ENCODE measurements around the gene HLA-DRA. TPM values are rescaled to one million over a fixed set of nuclear protein-coding genes. Genes with fewer than 3 reads are reported as not detected.

HLA-DRA gene
- total and polyA plus RNA-seq, 9 of the 15 experiments (the other 6 are each of a cell fraction or from before 2014, with no cell fraction given): 0.18 to 1.8 (median 0.41) TPM; not detected in 4

DNA sequence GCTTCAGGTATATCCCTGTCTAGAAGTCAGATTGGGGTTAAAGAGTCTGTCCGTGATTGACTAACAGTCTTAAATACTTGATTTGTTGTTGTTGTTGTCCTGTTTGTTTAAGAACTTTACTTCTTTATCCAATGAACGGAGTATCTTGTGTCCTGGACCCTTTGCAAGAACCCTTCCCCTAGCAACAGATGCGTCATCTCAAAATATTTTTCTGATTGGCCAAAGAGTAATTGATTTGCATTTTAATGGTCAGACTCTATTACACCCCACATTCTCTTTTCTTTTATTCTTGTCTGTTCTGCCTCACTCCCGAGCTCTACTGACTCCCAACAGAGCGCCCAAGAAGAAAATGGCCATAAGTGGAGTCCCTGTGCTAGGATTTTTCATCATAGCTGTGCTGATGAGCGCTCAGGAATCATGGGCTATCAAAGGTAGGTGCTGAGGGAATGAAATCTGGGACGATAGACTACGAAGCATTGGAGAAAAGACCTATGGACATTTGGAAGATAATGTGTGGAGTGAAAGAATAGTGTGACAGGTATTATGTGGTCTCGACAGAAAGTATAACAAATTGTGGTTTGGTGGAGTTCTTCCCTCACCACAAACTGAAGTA lies at the start of gene HLA-DRA (continued):
- TF ChIP-seq MCM2 (IDR thresholded peaks at IDR 0.05; ENCODE audit: low read depth): no peak
- TF ChIP-seq, protein P1, sequence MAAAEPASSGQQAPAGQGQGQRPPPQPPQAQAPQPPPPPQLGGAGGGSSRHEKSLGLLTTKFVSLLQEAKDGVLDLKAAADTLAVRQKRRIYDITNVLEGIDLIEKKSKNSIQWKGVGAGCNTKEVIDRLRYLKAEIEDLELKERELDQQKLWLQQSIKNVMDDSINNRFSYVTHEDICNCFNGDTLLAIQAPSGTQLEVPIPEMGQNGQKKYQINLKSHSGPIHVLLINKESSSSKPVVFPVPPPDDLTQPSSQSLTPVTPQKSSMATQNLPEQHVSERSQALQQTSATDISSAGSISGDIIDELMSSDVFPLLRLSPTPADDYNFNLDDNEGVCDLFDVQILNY (CRISPR knock-in tag; IDR thresholded peaks at IDR 0.05): no peak
- TF ChIP-seq ELF4 (CRISPR knock-in tag; IDR thresholded peaks at IDR 0.05): no peak
- no peak for TF ChIP-seq KLF10 (CRISPR knock-in tag; IDR thresholded peaks at IDR 0.05)
- no peak for TF ChIP-seq E2F3 (CRISPR knock-in tag; IDR thresholded peaks at IDR 0.05)
- peak; percentile 81; the same call in 1 of the 2 replicates for TF ChIP-seq GTF2F1 (IDR thresholded peaks at IDR 0.05; ENCODE audit: low read depth, low read length)
- no peak for TF ChIP-seq ZNF41 (CRISPR knock-in tag; conservative IDR thresholded peaks at IDR 0.05)
- TF ChIP-seq, protein P2, sequence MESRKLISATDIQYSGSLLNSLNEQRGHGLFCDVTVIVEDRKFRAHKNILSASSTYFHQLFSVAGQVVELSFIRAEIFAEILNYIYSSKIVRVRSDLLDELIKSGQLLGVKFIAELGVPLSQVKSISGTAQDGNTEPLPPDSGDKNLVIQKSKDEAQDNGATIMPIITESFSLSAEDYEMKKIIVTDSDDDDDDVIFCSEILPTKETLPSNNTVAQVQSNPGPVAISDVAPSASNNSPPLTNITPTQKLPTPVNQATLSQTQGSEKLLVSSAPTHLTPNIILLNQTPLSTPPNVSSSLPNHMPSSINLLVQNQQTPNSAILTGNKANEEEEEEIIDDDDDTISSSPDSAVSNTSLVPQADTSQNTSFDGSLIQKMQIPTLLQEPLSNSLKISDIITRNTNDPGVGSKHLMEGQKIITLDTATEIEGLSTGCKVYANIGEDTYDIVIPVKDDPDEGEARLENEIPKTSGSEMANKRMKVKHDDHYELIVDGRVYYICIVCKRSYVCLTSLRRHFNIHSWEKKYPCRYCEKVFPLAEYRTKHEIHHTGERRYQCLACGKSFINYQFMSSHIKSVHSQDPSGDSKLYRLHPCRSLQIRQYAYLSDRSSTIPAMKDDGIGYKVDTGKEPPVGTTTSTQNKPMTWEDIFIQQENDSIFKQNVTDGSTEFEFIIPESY (CRISPR knock-in tag; IDR thresholded peaks at IDR 0.05): no peak
- no peak for TF ChIP-seq HDAC2 (IDR thresholded peaks at IDR 0.05)
- no peak for TF ChIP-seq SMARCB1 (IDR thresholded peaks at IDR 0.05; ENCODE audit: insufficient read length, low read depth)
- no peak for TF ChIP-seq ZNF217 (CRISPR knock-in tag; IDR thresholded peaks at IDR 0.05)
- TF ChIP-seq, protein P3, sequence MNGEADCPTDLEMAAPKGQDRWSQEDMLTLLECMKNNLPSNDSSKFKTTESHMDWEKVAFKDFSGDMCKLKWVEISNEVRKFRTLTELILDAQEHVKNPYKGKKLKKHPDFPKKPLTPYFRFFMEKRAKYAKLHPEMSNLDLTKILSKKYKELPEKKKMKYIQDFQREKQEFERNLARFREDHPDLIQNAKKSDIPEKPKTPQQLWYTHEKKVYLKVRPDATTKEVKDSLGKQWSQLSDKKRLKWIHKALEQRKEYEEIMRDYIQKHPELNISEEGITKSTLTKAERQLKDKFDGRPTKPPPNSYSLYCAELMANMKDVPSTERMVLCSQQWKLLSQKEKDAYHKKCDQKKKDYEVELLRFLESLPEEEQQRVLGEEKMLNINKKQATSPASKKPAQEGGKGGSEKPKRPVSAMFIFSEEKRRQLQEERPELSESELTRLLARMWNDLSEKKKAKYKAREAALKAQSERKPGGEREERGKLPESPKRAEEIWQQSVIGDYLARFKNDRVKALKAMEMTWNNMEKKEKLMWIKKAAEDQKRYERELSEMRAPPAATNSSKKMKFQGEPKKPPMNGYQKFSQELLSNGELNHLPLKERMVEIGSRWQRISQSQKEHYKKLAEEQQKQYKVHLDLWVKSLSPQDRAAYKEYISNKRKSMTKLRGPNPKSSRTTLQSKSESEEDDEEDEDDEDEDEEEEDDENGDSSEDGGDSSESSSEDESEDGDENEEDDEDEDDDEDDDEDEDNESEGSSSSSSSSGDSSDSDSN (IDR thresholded peaks at IDR 0.05; ENCODE audit: borderline replicate concordance in 1 of 2, low read depth in 2 of 2, low read length in 2 of 2): no peak
- TF ChIP-seq ZC3H11A (IDR thresholded peaks at IDR 0.05; ENCODE audit: low read depth, low read length): no peak
- TF ChIP-seq NR2C2 (CRISPR knock-in tag; IDR thresholded peaks at IDR 0.05): no peak
- no peak for TF ChIP-seq NR2C2 (tag; IDR thresholded peaks at IDR 0.05)
- no peak for TF ChIP-seq ZC3H8 (IDR thresholded peaks at IDR 0.05)
- TF ChIP-seq NUFIP1 (IDR thresholded peaks at IDR 0.05; ENCODE audit: partially characterized antibody): no peak
- TF ChIP-seq ZNF384 (IDR thresholded peaks at IDR 0.05; ENCODE audit: low read depth, low read length): no peak
- no peak for TF ChIP-seq CBFA2T3 (IDR thresholded peaks at IDR 0.05)
- no peak for TF ChIP-seq STAT5A (IDR thresholded peaks at IDR 0.05; ENCODE audit: borderline replicate concordance, low read length)
- TF ChIP-seq CREM (IDR thresholded peaks at IDR 0.05; ENCODE audit: low read depth): peak; percentile 95
- no peak for TF ChIP-seq RBM17 (IDR thresholded peaks at IDR 0.05; ENCODE audit: borderline replicate concordance, low read depth, low read length)
- no peak for TF ChIP-seq ZNF583 (CRISPR knock-in tag; IDR thresholded peaks at IDR 0.05)
- TF ChIP-seq BRD4 (IDR thresholded peaks at IDR 0.05): no peak
- no peak for TF ChIP-seq ZSCAN32 (CRISPR knock-in tag; IDR thresholded peaks at IDR 0.05)
- TF ChIP-seq ZNF431 (CRISPR knock-in tag; IDR thresholded peaks at IDR 0.05): no peak
- TF ChIP-seq, protein P4, sequence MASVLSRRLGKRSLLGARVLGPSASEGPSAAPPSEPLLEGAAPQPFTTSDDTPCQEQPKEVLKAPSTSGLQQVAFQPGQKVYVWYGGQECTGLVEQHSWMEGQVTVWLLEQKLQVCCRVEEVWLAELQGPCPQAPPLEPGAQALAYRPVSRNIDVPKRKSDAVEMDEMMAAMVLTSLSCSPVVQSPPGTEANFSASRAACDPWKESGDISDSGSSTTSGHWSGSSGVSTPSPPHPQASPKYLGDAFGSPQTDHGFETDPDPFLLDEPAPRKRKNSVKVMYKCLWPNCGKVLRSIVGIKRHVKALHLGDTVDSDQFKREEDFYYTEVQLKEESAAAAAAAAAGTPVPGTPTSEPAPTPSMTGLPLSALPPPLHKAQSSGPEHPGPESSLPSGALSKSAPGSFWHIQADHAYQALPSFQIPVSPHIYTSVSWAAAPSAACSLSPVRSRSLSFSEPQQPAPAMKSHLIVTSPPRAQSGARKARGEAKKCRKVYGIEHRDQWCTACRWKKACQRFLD (CRISPR knock-in tag; IDR thresholded peaks at IDR 0.05): no peak
